H1 (cell line): Measurements from ENCODE around the gene CNNM3. TPM values are rescaled to one million over a fixed set of nuclear protein-coding genes. Genes with fewer than 3 reads are reported as not detected.

Experiments used
- CTCF ChIA-PET: fragments of 300-600 bp; sonication (Branson Sonifier 250); formaldehyde crosslinking; loops from one replicate; lab custom pipeline; 2021; ENCODE audit not compliant: partially characterized antibody; lab: Charles Lee
- POLR2A ChIA-PET: fragments of 300-600 bp; sonication (Branson Sonifier 250); formaldehyde crosslinking; loops from one replicate; lab custom pipeline; 2021; ENCODE audit warnings: inconsistent platforms; ENCODE audit not compliant: partially characterized antibody; lab: Charles Lee
- DNase-seq, 2 experiments: peaks; one replicate each; pipeline versions ENCODE4 v3.0.0 to v3.0.0-alpha.2; 2010 to 2022; ENCODE audit warnings: low spot score in 2 of 2, low read depth in 1 of 2, mixed read lengths in 1 of 2
- FAIRE-seq: peaks from 2 replicates; lab custom pipeline; 2011; peaks lifted over from hg19 to GRCh38; lab: Jason Lieb, UNC
- H2AFZ ChIP-seq: 2 replicates; pipeline ENCODE4 v1.8.1; 2012; ENCODE audit warnings: low read length, inconsistent platforms
- H2AK5ac ChIP-seq: 2 replicates; pipeline ENCODE4 v1.6.1; 2013; ENCODE audit warnings: low read depth, low read length
- H2BK120ac ChIP-seq: replicated peaks from 2 replicates; pipeline ENCODE3; 2013; ENCODE audit warnings: low read depth, low read length, inconsistent platforms
- H2BK12ac ChIP-seq: 2 replicates; pipeline ENCODE4 v1.6.1; 2013; ENCODE audit warnings: low read depth, low read length
- H2BK15ac ChIP-seq: 2 replicates; pipeline ENCODE4 v1.6.1; 2013; ENCODE audit warnings: low read length
- H2BK20ac ChIP-seq: 2 replicates; pipeline ENCODE4 v1.6.1; 2013; ENCODE audit warnings: low read length
- H2BK5ac ChIP-seq: 2 replicates; pipeline ENCODE4 v1.6.1; 2013; ENCODE audit warnings: low read depth, low read length
- H3K14ac ChIP-seq: 2 replicates; pipeline ENCODE4 v1.6.1; 2013; ENCODE audit warnings: inconsistent platforms; ENCODE audit not compliant: insufficient read length
- H3K18ac ChIP-seq: 2 replicates; pipeline ENCODE4 v1.6.1; 2013; ENCODE audit warnings: low read length; ENCODE audit errors: extremely low read depth
- H3K23ac ChIP-seq: 2 replicates; pipeline ENCODE4 v1.6.1; 2013; ENCODE audit warnings: inconsistent platforms; ENCODE audit not compliant: insufficient read length
- H3K23me2 ChIP-seq: 2 replicates; pipeline ENCODE4 v1.6.1; 2013; ENCODE audit warnings: low read depth, low read length
- H3K27ac ChIP-seq: 2 replicates; pipeline ENCODE4 v1.6.1; 2011; ENCODE audit warnings: low read depth, low read length, inconsistent platforms
- H3K27me3 ChIP-seq, 4 experiments: replicated peaks in 1 of 4; 1 replicate in 1 of 4; 2 replicates in 3 of 4; pipeline versions ENCODE4 v1.6.1 to v1.8.1; 2011 to 2013; ENCODE audit warnings: low read length in 3 of 4, mild to moderate bottlenecking in 3 of 4, inconsistent platforms in 2 of 4, mixed read lengths in 2 of 4, moderate library complexity in 1 of 4; ENCODE audit not compliant: control insufficient read depth in 3 of 4, insufficient read depth in 3 of 4; ENCODE audit errors: extremely low read depth in 1 of 4
- H3K36me3 ChIP-seq, 4 experiments: 2 replicates each; pipeline versions ENCODE4 v1.6.1 to v1.8.1; 2011 to 2013; ENCODE audit warnings: mild to moderate bottlenecking in 4 of 4, low read length in 3 of 4, moderate library complexity in 2 of 4, control low read depth in 1 of 4, inconsistent platforms in 1 of 4; ENCODE audit not compliant: insufficient read depth in 4 of 4, control insufficient read depth in 2 of 4
- H3K4ac ChIP-seq: replicated peaks from 2 replicates; pipeline ENCODE3; 2013; ENCODE audit warnings: low read length, low read depth, mixed read lengths, inconsistent platforms; ENCODE audit not compliant: insufficient read length
- H3K4me1 ChIP-seq, 4 experiments: replicated peaks in 1 of 4; 1 replicate in 1 of 4; 2 replicates in 3 of 4; pipeline versions ENCODE4 v1.6.1 to v1.8.1; 2011 to 2013; ENCODE audit warnings: low read length in 3 of 4, inconsistent platforms in 2 of 4, mixed read lengths in 1 of 4; ENCODE audit not compliant: insufficient read depth in 4 of 4, control insufficient read depth in 3 of 4
- H3K4me2 ChIP-seq, 2 experiments: 2 replicates each; pipeline versions ENCODE4 v1.6.1 to v1.8.1; 2011 to 2013; ENCODE audit warnings: low read depth in 2 of 2, low read length in 2 of 2, control low read depth in 1 of 2, inconsistent platforms in 1 of 2, mild to moderate bottlenecking in 1 of 2; ENCODE audit not compliant: insufficient read depth in 1 of 2
- H3K4me3 ChIP-seq, 4 experiments: fragments of 200-600, 300-600 bp in 1 of 4; sonication (generic), shearing (Covaris generic), sonication (Bioruptor Twin) in 1 of 4; 2 replicates each; pipeline versions ENCODE4 v1.5.1 to v1.8.1; 2011 to 2016; ENCODE audit warnings: low read length in 4 of 4, low read depth in 3 of 4, control low read depth in 2 of 4, inconsistent platforms in 2 of 4, mild to moderate bottlenecking in 2 of 4, mixed read lengths in 1 of 4, moderate library complexity in 1 of 4; ENCODE audit not compliant: insufficient read depth in 2 of 4; ENCODE audit errors: extremely low read depth in 1 of 4
- H3K56ac ChIP-seq: replicated peaks from 2 replicates; pipeline ENCODE3; 2013; ENCODE audit warnings: low read depth, mild to moderate bottlenecking, mixed read lengths, low read length, inconsistent platforms; ENCODE audit not compliant: insufficient read length
- H3K79me1 ChIP-seq: 2 replicates; pipeline ENCODE4 v1.6.1; 2013; ENCODE audit warnings: low read depth, low read length, control low read depth
- H3K79me2 ChIP-seq, 2 experiments: 2 replicates each; pipeline versions ENCODE4 v1.6.1 to v1.8.1; 2012 to 2013; ENCODE audit warnings: low read length in 2 of 2, mild to moderate bottlenecking in 2 of 2, inconsistent platforms in 1 of 2; ENCODE audit not compliant: insufficient read depth in 2 of 2, control insufficient read depth in 1 of 2
- H3K9ac ChIP-seq, 4 experiments: replicated peaks in 1 of 4; 1 replicate in 1 of 4; 2 replicates in 3 of 4; pipeline versions ENCODE4 v1.6.1 to v1.8.1; 2011 to 2013; ENCODE audit warnings: low read depth in 3 of 4, low read length in 3 of 4, control low read depth in 2 of 4, mild to moderate bottlenecking in 2 of 4, moderate library complexity in 2 of 4, inconsistent platforms in 1 of 4; ENCODE audit errors: extremely low read depth in 1 of 4
- H3K9me3 ChIP-seq, 2 experiments: 2 replicates each; pipeline versions ENCODE4 v1.6.1 to v1.8.1; 2012 to 2013; ENCODE audit warnings: mild to moderate bottlenecking in 2 of 2, moderate library complexity in 2 of 2, control low read depth in 1 of 2, inconsistent platforms in 1 of 2, low read depth in 1 of 2, low read length in 1 of 2, mixed read lengths in 1 of 2; ENCODE audit not compliant: insufficient read depth in 2 of 2
- H4K20me1 ChIP-seq, 2 experiments: replicated peaks in 1 of 2; 2 replicates each; pipeline versions ENCODE3 to v1.8.1; 2011 to 2013; ENCODE audit warnings: inconsistent platforms in 2 of 2, low read length in 2 of 2, mild to moderate bottlenecking in 1 of 2; ENCODE audit not compliant: insufficient read depth in 2 of 2, control insufficient read depth in 1 of 2
- H4K5ac ChIP-seq: 2 replicates; pipeline ENCODE4 v1.6.1; 2013; ENCODE audit warnings: low read length, low read depth, mixed read lengths, inconsistent platforms; ENCODE audit not compliant: insufficient read length
- H4K8ac ChIP-seq: 2 replicates; pipeline ENCODE4 v1.8.0; 2013; ENCODE audit warnings: mild to moderate bottlenecking, moderate library complexity, low read length, inconsistent platforms; ENCODE audit not compliant: insufficient read depth; ENCODE audit errors: extremely low read depth
- H4K91ac ChIP-seq: replicated peaks from 2 replicates; pipeline ENCODE3; 2013; ENCODE audit warnings: low read length, mixed read lengths, inconsistent platforms; ENCODE audit not compliant: insufficient read length
- E2F6 ChIP-seq: IDR thresholded peaks from 2 replicates; pipeline ENCODE4 v1.6.1; 2012; ENCODE audit warnings: inconsistent platforms
- HDAC2 ChIP-seq, 2 experiments: fragments of 300-600 bp in 1 of 2; sonication (generic) in 1 of 2; IDR thresholded peaks; 2 replicates each; pipeline ENCODE4 v1.6.1; 2011 to 2012; ENCODE audit warnings: low read depth in 2 of 2, low read length in 2 of 2, mild to moderate bottlenecking in 2 of 2, moderate library complexity in 2 of 2, borderline replicate concordance in 1 of 2, inconsistent platforms in 1 of 2
- MAX ChIP-seq: IDR thresholded peaks from 2 replicates; pipeline ENCODE4 v1.6.1; 2012; ENCODE audit warnings: inconsistent platforms
- PHF8 ChIP-seq: fragments of 200-600 bp; sonication (generic); conservative IDR thresholded peaks from 2 replicates; pipeline ENCODE4 v1.7.1; 2012; ENCODE audit warnings: low read depth, mild to moderate bottlenecking, inconsistent platforms, low read length, moderate library complexity
- SP1 ChIP-seq: IDR thresholded peaks from 2 replicates; pipeline ENCODE4 v1.6.1; 2011; ENCODE audit warnings: low read depth, low read length
- WGBS, 2 experiments: shearing (Covaris generic) in 1 of 2; methylation state at CpG; one replicate each; pipeline versions ENCODE4 v1.1.6 to v1.1.7; 2013 to 2015; ENCODE audit warnings: low lambda C conversion rate in 2 of 2, mixed read lengths in 2 of 2, inconsistent platforms in 1 of 2, low coverage in 1 of 2, missing lambda C conversion rate in 1 of 2; ENCODE audit not compliant: insufficient replicate concordance in 2 of 2, insufficient coverage in 1 of 2, insufficient read length in 1 of 2; ENCODE audit errors: extremely low coverage in 1 of 2, missing lambda C conversion rate in 1 of 2; 5-methylcytosine and 5-hydroxymethylcytosine counted together
- polyA plus RNA-seq, 7 experiments: library from polyadenylated mRNA; depleted of rRNA in 3 of 7; stranded (reverse) in 5 of 7; unstranded in 2 of 7; fragments of >200 nt in 5 of 7; fragments of 200-250 nt in 2 of 7; gene quantifications; 1 replicate in 5 of 7; 2 replicates in 1 of 7; 4 replicates in 1 of 7; pipeline versions ENCODE4 v1.2.1 to v1.2.3, GENCODE V29; 2011 to 2013; ENCODE audit warnings: missing spikeins in 2 of 7, mixed read lengths in 2 of 7
- total RNA-seq: library from RNA; stranded (reverse); fragmentation: NEBNext Ultra II Directional; extraction: Animal tissue kit (Norgen Biotek cat#: 25700); gene quantifications from 2 replicates; pipeline ENCODE4 v1.2.1, GENCODE V29; 2021

Gene CNNM3
- total and polyA plus RNA-seq, 2 of the 8 experiments (the other 6 are each of a cell fraction or from before 2014, with no cell fraction given): 29.1 to 29.2 TPM

GRCh38 chr2:96870626-96871255, 54.7 kb downstream of the CNNM3 start:
- Histone ChIP-seq H3K27me3 (peaks cover 0 to 3% (median 0%) of the 10 kb centered on the region in 4 experiments; a peak in 2 of 7 replicates), H2AFZ (no peak overlapping the region), H3K56ac (no peak overlapping the region), H3K4ac (peak overlapping the region; percentile 17), H2BK20ac (peak overlapping the region; percentile 80), H3K4me3 (peak overlapping the region; percentile 76 to 86 (median 80)), H4K20me1 (peaks cover 2 to 11% of the 10 kb centered on the region in 2 experiments), H3K27ac (no peak overlapping the region), H3K4me1 (peaks cover 11 to 43% (median 27%) of the 10 kb centered on the region in 4 experiments), H2BK15ac (peak overlapping the region; percentile 66; the same call in 1 of the 2 replicates), H2BK120ac (peak overlapping the region; percentile 25), H3K18ac (peak overlapping the region; percentile 81), H2BK12ac (peak overlapping the region; percentile 85; the same call in 1 of the 2 replicates), H2BK5ac (no peak overlapping the region; the same call in 1 of the 2 replicates), H3K9me3 (no peaks in the 10 kb centered on the region), H3K9ac (peak overlapping the region in 1 of 4 experiments; percentile 20; a peak in 4 of 7 replicates), H3K14ac (no peak overlapping the region), H3K4me2 (peak overlapping the region; percentile 88 to 91), H2AK5ac (no peak overlapping the region), H3K79me1 (peaks cover 14% of the 10 kb centered on the region), H4K5ac (peak overlapping the region; percentile 8), H4K91ac (peak overlapping the region; percentile 72), H3K79me2 (peaks cover 4 to 32% of the 10 kb centered on the region in 2 experiments), H3K23me2 (peaks cover 14% of the 10 kb centered on the region), H3K23ac (no peak overlapping the region), H3K36me3 (peaks cover 8 to 18% (median 12%) of the 10 kb centered on the region in 4 experiments), H4K8ac (no peak overlapping the region)
- WGBS, 2 experiments: 38% methylated on average over 13 of the region's 13 CpGs; no CpG with 5 or more reads in 1 of the 2 experiments
- FAIRE-seq (no peak), DNase-seq (no peak)
- POLR2A ChIA-PET: interaction anchor here (0.7 to 4.7 kb wide), 7 partner anchors 11 to 93 kb away, joined by 3 to 25 read pairs (median 3); no protein-coding TSS in a partner anchor
- TF ChIP-seq MAX: peak; percentile 48; the same call in 1 of the 2 replicates
- TF ChIP-seq PHF8: no peak
- no peak for TF ChIP-seq SP1
- TF ChIP-seq HDAC2 (IDR thresholded peaks at IDR 0.05; ENCODE audit: borderline replicate concordance in 1 of 2, low read depth in 2 of 2, low read length in 2 of 2): no peak
- TF ChIP-seq E2F6: peak; percentile 5; the same call in 1 of the 2 replicates
- CTCF ChIA-PET: interaction anchor here (0.9 to 8.1 kb wide), 12 partner anchors 9 to 114 kb away, joined by 3 to 48 read pairs (median 4); partner anchors contain the start of gene ANKRD39
